DOHH2 (cell line): ENCODE data around the gene GALNT14.

Source experiments
- CTCF ChIP-seq: fragments of 200-600 bp; sonication (generic); IDR thresholded peaks from one replicate; pipeline ENCODE4 v1.5.1; 2014; ENCODE audit warnings: antibody characterized with exemption, mild to moderate bottlenecking, low read depth, low read length; ENCODE audit not compliant: poor library complexity, severe bottlenecking
- EZH2phosphoT487 ChIP-seq: fragments of 200-600 bp; sonication (generic); IDR thresholded peaks from 2 replicates; pipeline ENCODE4 v1.6.1; 2017; ENCODE audit warnings: borderline replicate concordance, mild to moderate bottlenecking, antibody characterized with exemption, low read length, moderate library complexity, mixed read lengths

- TF ChIP-seq CTCF (no peak), EZH2phosphoT487 (no peak)
Measured at GRCh38 chr2:30963184-30963583, 175.1 kb downstream of the GALNT14 start.
